WTC11 (cell line): ENCODE measurements around the gene C1orf159.

Source experiments
- CTCF ChIP-seq: fragments of 200-600 bp; IDR thresholded peaks from 2 replicates; pipeline ENCODE4 v1.8.0; 2022; ENCODE audit warnings: antibody characterized with exemption
- ELF4 ChIP-seq: sonication (generic); formaldehyde crosslinking; IDR thresholded peaks from 2 replicates; pipeline ENCODE4 v1.8.1; 2022; ENCODE audit warnings: low read depth, mild to moderate bottlenecking, moderate library complexity, missing genetic modification reagents
- KAT7 ChIP-seq: sonication (generic); formaldehyde crosslinking; IDR thresholded peaks from 2 replicates; pipeline ENCODE4 v1.8.1; 2023; ENCODE audit warnings: missing genetic modification reagents, mild to moderate bottlenecking, borderline replicate concordance
- PREB ChIP-seq: sonication (generic); formaldehyde crosslinking; IDR thresholded peaks from 2 replicates; pipeline ENCODE4 v1.8.1; 2022; ENCODE audit warnings: mild to moderate bottlenecking, missing genetic modification reagents, moderate library complexity, borderline replicate concordance
- SOX15 ChIP-seq: fragments of 250-450 bp; sonication (Bioruptor Pico); IDR thresholded peaks from 2 replicates; pipeline ENCODE4 v1.9.0; 2021; ENCODE audit warnings: mild to moderate bottlenecking
- TF ChIP-seq, protein P1 (sequence below): sonication (generic); formaldehyde crosslinking; IDR thresholded peaks from 2 replicates; pipeline ENCODE4 v1.8.1; 2023; ENCODE audit warnings: mild to moderate bottlenecking, missing genetic modification reagents, moderate library complexity

- no peak for TF ChIP-seq CTCF
- TF ChIP-seq SOX15: no peak
- no peak for TF ChIP-seq ELF4 (CRISPR knock-in tag)
- TF ChIP-seq PREB (CRISPR knock-in tag): no peak
- TF ChIP-seq KAT7 (CRISPR knock-in tag): no peak
- TF ChIP-seq, protein P1, sequence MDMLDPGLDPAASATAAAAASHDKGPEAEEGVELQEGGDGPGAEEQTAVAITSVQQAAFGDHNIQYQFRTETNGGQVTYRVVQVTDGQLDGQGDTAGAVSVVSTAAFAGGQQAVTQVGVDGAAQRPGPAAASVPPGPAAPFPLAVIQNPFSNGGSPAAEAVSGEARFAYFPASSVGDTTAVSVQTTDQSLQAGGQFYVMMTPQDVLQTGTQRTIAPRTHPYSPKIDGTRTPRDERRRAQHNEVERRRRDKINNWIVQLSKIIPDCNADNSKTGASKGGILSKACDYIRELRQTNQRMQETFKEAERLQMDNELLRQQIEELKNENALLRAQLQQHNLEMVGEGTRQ: no peak
Measured at GRCh38 chr1:1080951-1081310, 35.0 kb downstream of the C1orf159 start.
